ENCODE data around the gene HRK. TPM values are rescaled to one million over a fixed set of nuclear protein-coding genes. Genes with fewer than 3 reads are reported as not detected.
A peak's percentile ranks its signal among the peaks of the same experiment; 100 is the strongest.
"Not testable (repeated sequence)": the region's sequence is repeated elsewhere in the genome, so short reads cannot be mapped to it uniquely, and the experiment has no call there.

HRK gene
- total RNA-seq, 1 experiment from 2014 or later, result 0.33 TPM

GRCh38 chr12:116818948-116819832, 62.1 kb downstream of the HRK start:
- Histone ChIP-seq H3K9ac (ENCODE audit: low read length) (peak overlapping the region; percentile 93), H3K27me3 (ENCODE audit: low read length) (no peaks in the 10 kb centered on the region), H3K4me2 (ENCODE audit: low read length) (peak overlapping the region; percentile 86), H3K79me2 (ENCODE audit: low read length) (peaks cover 9% of the 10 kb centered on the region; the same call in 1 of the 2 replicates), H3K9me3 (ENCODE audit: low read length) (no peaks in the 10 kb centered on the region), H3F3A (ENCODE audit: low read length, unreplicated experiment) (no peaks in the 10 kb centered on the region), H4K20me1 (ENCODE audit: low read length) (no peaks in the 10 kb centered on the region), H3K36me3 (ENCODE audit: low read depth, low read length) (no peaks in the 10 kb centered on the region), H3K27ac (ENCODE audit: low read length) (peak overlapping the region; percentile 73), H2AFZ (ENCODE audit: low read length) (peak overlapping the region; percentile 96), H3K4me3 (ENCODE audit: low read length) (peak overlapping the region; percentile 86), H3K9me2 (replicated peaks; ENCODE audit: low read length) (no peaks in the 10 kb centered on the region), H3K4me1 (ENCODE audit: insufficient read depth, low read length) (peaks cover 10% of the 10 kb centered on the region)
- POLR2A ChIA-PET (ENCODE audit: unreplicated experiment), result no interaction called here
- peak; percentile 92 for ATAC-seq
- CTCF ChIA-PET, result no interaction called here
- intact Hi-C loops (cut with micrococcal nuclease), result loop anchor here (1.0 to 10.0 kb wide), 3 partner anchors 81 to 112 kb away; partner anchors contain the start of genes FBXW8, RNFT2 and SPRING1
- TSS peak; percentile 89 for BruUV-seq (replicated peaks)
- peak; percentile 92 for DNase-seq
- TF ChIP-seq EZH2 (IDR thresholded peaks at IDR 0.05; ENCODE audit: low read length, unreplicated experiment) (no peak), EZH2phosphoT487 (IDR thresholded peaks at IDR 0.05; ENCODE audit: borderline replicate concordance, low read length) (no peak), CTCF (conservative IDR thresholded peaks at IDR 0.05; ENCODE audit: low read depth, low read length) (no peak)

GRCh38 chr12:116818341-116818856, 62.8 kb downstream of the HRK start:
- H4K20me1 ChIP-seq (ENCODE audit: low read length), result no peaks in the 10 kb centered on the region; the same call in 1 of the 2 replicates
- H3K9ac ChIP-seq (ENCODE audit: low read length), result peak overlapping the region; percentile 93
- ChIA-PET POLR2A (ENCODE audit: unreplicated experiment) (no interaction called here), CTCF (no interaction called here)
- no peak for TF ChIP-seq CTCF (conservative IDR thresholded peaks at IDR 0.05; ENCODE audit: low read depth, low read length)
- TF ChIP-seq EZH2 (IDR thresholded peaks at IDR 0.05; ENCODE audit: low read length, unreplicated experiment), result no peak
- TF ChIP-seq EZH2phosphoT487 (IDR thresholded peaks at IDR 0.05; ENCODE audit: borderline replicate concordance, low read length), result no peak
- H3K36me3 ChIP-seq (ENCODE audit: low read depth, low read length), result no peaks in the 10 kb centered on the region
- DNase-seq (peak; percentile 39), ATAC-seq (no peak)
- peaks cover 6% of the 10 kb centered on the region for H3F3A ChIP-seq (ENCODE audit: low read length, unreplicated experiment)
- H2AFZ ChIP-seq (ENCODE audit: low read length), result peak overlapping the region; percentile 96; the same call in 1 of the 2 replicates
- peak overlapping the region; percentile 86 for H3K4me3 ChIP-seq (ENCODE audit: low read length)
- H3K79me2 ChIP-seq (ENCODE audit: low read length), result peaks cover 9% of the 10 kb centered on the region; the same call in 1 of the 2 replicates
- no TSS peak for BruUV-seq (replicated peaks)
- H3K9me3 ChIP-seq (ENCODE audit: low read length), result no peaks in the 10 kb centered on the region
- H3K27ac ChIP-seq (ENCODE audit: low read length), result peak overlapping the region; percentile 73; the same call in 1 of the 2 replicates
- H3K4me2 ChIP-seq (ENCODE audit: low read length), result peak overlapping the region; percentile 84
- intact Hi-C loops (cut with micrococcal nuclease), result loop anchor here (5.0 to 10.0 kb wide), 2 partner anchors 96 to 111 kb away; partner anchors contain the start of gene FBXW8
- H3K27me3 ChIP-seq (ENCODE audit: low read length), result no peaks in the 10 kb centered on the region
- H3K9me2 ChIP-seq (replicated peaks; ENCODE audit: low read length), result no peaks in the 10 kb centered on the region
- peaks cover 18% of the 10 kb centered on the region for H3K4me1 ChIP-seq (ENCODE audit: insufficient read depth, low read length)

DNA sequence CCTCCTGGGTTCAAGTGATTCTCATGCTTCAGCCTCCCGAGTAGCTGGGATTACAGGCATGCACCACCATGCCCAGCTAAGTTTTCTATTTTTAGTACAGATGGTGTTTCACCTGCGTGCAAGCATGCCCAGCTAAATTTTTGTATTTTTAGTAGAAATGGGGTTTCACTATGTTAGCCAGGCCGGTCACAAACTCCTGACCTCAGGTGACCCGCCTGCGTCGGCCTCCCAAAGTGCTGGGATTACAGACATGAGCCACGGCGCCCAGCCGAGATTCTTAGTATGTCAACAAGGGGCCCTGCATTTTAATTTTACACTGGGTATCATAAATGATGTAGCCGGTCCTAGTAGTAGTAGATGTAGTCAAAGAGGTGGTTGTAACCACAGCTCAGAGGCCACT, 66.5 kb downstream of the HRK start:
- CTCF ChIA-PET; BruUV-seq (replicated peaks); H3K9me2 ChIP-seq (replicated peaks; ENCODE audit: low read length); H3K36me3 ChIP-seq (ENCODE audit: low read depth, low read length); H3K27me3 ChIP-seq (ENCODE audit: low read length); DNase-seq; H3K4me3 ChIP-seq (ENCODE audit: low read length); H4K20me1 ChIP-seq (ENCODE audit: low read length); H2AFZ ChIP-seq (ENCODE audit: low read length); H3K9ac ChIP-seq (ENCODE audit: low read length); ATAC-seq; H3K9me3 ChIP-seq (ENCODE audit: low read length); H3K27ac ChIP-seq (ENCODE audit: low read length); H3K79me2 ChIP-seq (ENCODE audit: low read length); H3F3A ChIP-seq (ENCODE audit: low read length, unreplicated experiment); POLR2A ChIA-PET (ENCODE audit: unreplicated experiment); H3K4me2 ChIP-seq (ENCODE audit: low read length): not testable (repeated sequence)
- peaks cover 26% of the 10 kb centered on the region for H3K4me1 ChIP-seq (ENCODE audit: insufficient read depth, low read length)
- intact Hi-C loops (cut with micrococcal nuclease), result loop anchor here (5.0 to 10.0 kb wide), 2 partner anchors 100 to 107 kb away; partner anchors contain the start of gene FBXW8

Data from PC-3 (cell line).